ENCODE results near the gene TMEM255B. TPM values are rescaled to one million over a fixed set of nuclear protein-coding genes. Genes with fewer than 3 reads are reported as not detected.

The TMEM255B gene
- total RNA-seq, 2 donors from 2014 or later: 3.0 to 4.2 TPM

GRCh38 chr13:113862191-113862930, 103.3 kb downstream of the TMEM255B start:
- DNase-seq: peak; percentile 43
- Histone ChIP-seq H3K27me3 (no peaks in the 10 kb centered on the region), H3K36me3 (no peaks in the 10 kb centered on the region), H3K4me3 (peak overlapping the region; percentile 80), H3K9ac (ENCODE audit: low read depth in 2 of 2, low read length in 2 of 2) (peak overlapping the region; percentile 83 to 90), H3K27ac (peak overlapping the region; percentile 84), H3K4me1 (peaks cover 24% of the 10 kb centered on the region), H3K9me3 (no peaks in the 10 kb centered on the region)
- TF ChIP-seq CTCF (IDR thresholded peaks at IDR 0.05): no peak
- intact Hi-C loops (cut with DNase I): no loop called here

GRCh38 chr13:113862931-113863523, 104.0 kb downstream of the TMEM255B start:
- Histone ChIP-seq H3K27me3 (no peaks in the 10 kb centered on the region), H3K36me3 (no peaks in the 10 kb centered on the region), H3K9me3 (no peaks in the 10 kb centered on the region), H3K9ac (ENCODE audit: low read depth in 2 of 2, low read length in 2 of 2) (peak overlapping the region; percentile 83 to 90), H3K4me3 (peak overlapping the region; percentile 80), H3K27ac (peak overlapping the region; percentile 84), H3K4me1 (peaks cover 17% of the 10 kb centered on the region)
- no peak for TF ChIP-seq CTCF (IDR thresholded peaks at IDR 0.05)
- DNase-seq: peak; percentile 62
- intact Hi-C loops (cut with DNase I): no loop called here

- peak within 1 kb of the TSS; percentile 80 for H3K4me3 ChIP-seq
- peak; percentile 83 for DNase-seq
- no peaks in the 10 kb centered on the region for H3K9me3 ChIP-seq
- no peaks in the 10 kb centered on the region for H3K36me3 ChIP-seq
- no peak for TF ChIP-seq CTCF (IDR thresholded peaks at IDR 0.05)
- intact Hi-C loops (cut with DNase I): no loop called here
- peak within 1 kb of the TSS; percentile 83 to 90 for H3K9ac ChIP-seq (ENCODE audit: low read depth in 2 of 2, low read length in 2 of 2)
- H3K27ac ChIP-seq: peak within 1 kb of the TSS; percentile 84
- peaks cover 14% of the 10 kb centered on the region for H3K4me1 ChIP-seq
- H3K27me3 ChIP-seq: no peaks in the 10 kb centered on the region
Observed at GRCh38 chr13:113863524-113864272, 104.7 kb downstream of the TMEM255B start, which contains the start of gene GAS6. Gene GAS6, minus strand, starts transcription at chr13:113864076. Its CDS starts 156 bp downstream, at chr13:113863920.

GRCh38 chr13:113864273-113864890, 105.4 kb downstream of the TMEM255B start:
- no peaks in the 10 kb centered on the region for H3K9me3 ChIP-seq
- no peak overlapping the region for H3K27ac ChIP-seq
- H3K27me3 ChIP-seq: no peaks in the 10 kb centered on the region
- DNase-seq: peak; percentile 27
- intact Hi-C loops (cut with DNase I): no loop called here
- H3K4me1 ChIP-seq: peaks cover 14% of the 10 kb centered on the region
- TF ChIP-seq CTCF (IDR thresholded peaks at IDR 0.05): no peak
- H3K9ac ChIP-seq (ENCODE audit: low read depth in 2 of 2, low read length in 2 of 2): peak overlapping the region; percentile 40 to 44
- H3K4me3 ChIP-seq: peak overlapping the region; percentile 80
- H3K36me3 ChIP-seq: no peaks in the 10 kb centered on the region

GRCh38 chr13:113865427-113865826, 106.4 kb downstream of the TMEM255B start:
- TF ChIP-seq CTCF (IDR thresholded peaks at IDR 0.05): no peak
- Histone ChIP-seq H3K4me3 (no peak overlapping the region), H3K36me3 (no peaks in the 10 kb centered on the region), H3K4me1 (peaks cover 8% of the 10 kb centered on the region), H3K27me3 (no peaks in the 10 kb centered on the region), H3K9ac (ENCODE audit: low read depth in 2 of 2, low read length in 2 of 2) (no peak overlapping the region), H3K27ac (no peak overlapping the region), H3K9me3 (no peaks in the 10 kb centered on the region)
- intact Hi-C loops (cut with DNase I): no loop called here
- DNase-seq: no peak
